Spleen (tissue), 11 donors: ENCODE measurements around the gene ST6GALNAC1. TPM values are rescaled to one million over a fixed set of nuclear protein-coding genes. Genes with fewer than 3 reads are reported as not detected.

Experiments used
- DNase-seq: peaks from one replicate; pipeline ENCODE4 v3.0.0-alpha.2; 2020
- H3K27ac ChIP-seq, 8 donors: fragments of 200-600 bp; sonication (generic) in 7 of 8; 1 replicate in 4 of 8; 2 replicates in 4 of 8; pipeline versions ENCODE4 v1.5.0 to v1.8.0; 2016 to 2021; ENCODE audit warnings: inconsistent platforms in 4 of 8, mild to moderate bottlenecking in 4 of 8, moderate library complexity in 1 of 8
- H3K27me3 ChIP-seq, 7 donors: fragments of 200-600 bp; sonication (generic) in 6 of 7; replicated peaks in 1 of 7; 1 replicate in 4 of 7; 2 replicates in 3 of 7; pipeline versions ENCODE4 v1.5.0 to v1.8.0; 2016 to 2021; ENCODE audit warnings: inconsistent platforms in 3 of 7, mild to moderate bottlenecking in 1 of 7
- H3K36me3 ChIP-seq, 6 donors: fragments of 200-600 bp; sonication (generic) in 5 of 6; 1 replicate in 4 of 6; 2 replicates in 2 of 6; pipeline versions ENCODE4 v1.5.0 to v1.8.0; 2016 to 2021; ENCODE audit warnings: inconsistent platforms in 2 of 6
- H3K4me1 ChIP-seq, 6 donors: fragments of 200-600 bp; sonication (generic) in 5 of 6; 1 replicate in 3 of 6; 2 replicates in 3 of 6; pipeline versions ENCODE4 v1.5.0 to v1.8.0; 2016 to 2021; ENCODE audit warnings: inconsistent platforms in 3 of 6
- H3K4me3 ChIP-seq, 8 donors: fragments of 200-600 bp; sonication (generic) in 7 of 8; 1 replicate in 4 of 8; 2 replicates in 4 of 8; pipeline versions ENCODE4 v1.5.0 to v1.8.0; 2016 to 2021; ENCODE audit warnings: inconsistent platforms in 4 of 8, mild to moderate bottlenecking in 4 of 8, moderate library complexity in 2 of 8
- H3K9me3 ChIP-seq, 8 donors: fragments of 200-600 bp; sonication (generic) in 7 of 8; 1 replicate in 4 of 8; 2 replicates in 4 of 8; pipeline versions ENCODE4 v1.5.0 to v1.8.0; 2016 to 2021; ENCODE audit warnings: inconsistent platforms in 4 of 8
- POLR2A ChIP-seq, 3 donors: fragments of 450-650 bp; IDR thresholded peaks; one replicate each; pipeline ENCODE4 v1.5.1; 2017; ENCODE audit warnings: antibody characterized with exemption in 3 of 3, mild to moderate bottlenecking in 1 of 3
- POLR2AphosphoS5 ChIP-seq, 3 donors: sonication (generic); formaldehyde crosslinking; IDR thresholded peaks; one replicate each; pipeline ENCODE4 v1.5.1; 2017; ENCODE audit warnings: antibody characterized with exemption in 3 of 3
- WGBS, 5 donors: extraction: QIAGEN DNeasy Blood & Tissue Kit in 3 of 5; methylation state at CpG; one replicate each; pipeline versions ENCODE4 v1.1.5 to v1.1.7; 2013 to 2018; 5-methylcytosine and 5-hydroxymethylcytosine counted together
- intact Hi-C: fragments of 100-400 bp; cut with DNase I; formaldehyde crosslinking; loops from one replicate; pipeline ENCODE4 v1.15.0; 2023; ENCODE audit warnings: low total_unique reads
- polyA plus RNA-seq, 3 donors: library from polyadenylated mRNA; stranded (reverse); fragments of 200-250 nt; gene quantifications; one replicate each; pipeline ENCODE4 v1.2.1, GENCODE V29; 2013
- total RNA-seq, 7 donors: library from RNA; depleted of rRNA in 3 of 7; stranded (reverse); fragments of >200 nt in 3 of 7; fragmentation: NEBNext Ultra II Directional in 4 of 7; extraction: Animal tissue kit (Norgen Biotek cat#: 25700) in 4 of 7; gene quantifications; one replicate each; pipeline versions ENCODE4 v1.1.0 to v1.2.1, GENCODE V29; 2016 to 2021
- TF ChIP-seq, protein P1 (sequence below), 11 experiments: fragments of 200-600 bp in 7 of 11; fragments of 450-650 bp in 4 of 11; sonication (generic) in 4 of 11; IDR thresholded peaks in 8 of 11; conservative IDR thresholded peaks in 3 of 11; 1 replicate in 7 of 11; 2 replicates in 4 of 11; pipeline versions ENCODE4 v1.4.0 to v1.8.0; 2016 to 2021; ENCODE audit warnings: antibody characterized with exemption in 11 of 11, inconsistent platforms in 4 of 11, mild to moderate bottlenecking in 1 of 11
- donor health status: healthy with polysubstance abuse.
- donor health status: DM: no; HTN: no; CAD: no; lungs with moderate emphysema.
- donor health status: DM: no; HTN: no; CAD: no.
- donor health status: Bipolar disorder and iron deficiency.
- donor health status: healthy.
- donor health status: DM: no; HTN: no; CAD: no.
- donor health status: DM: yes; HTN: yes; CAD: no.

Gene ST6GALNAC1
- total and polyA plus RNA-seq, 10 donors, result 2.3 to 25.3 (median 12.9) TPM

DNA sequence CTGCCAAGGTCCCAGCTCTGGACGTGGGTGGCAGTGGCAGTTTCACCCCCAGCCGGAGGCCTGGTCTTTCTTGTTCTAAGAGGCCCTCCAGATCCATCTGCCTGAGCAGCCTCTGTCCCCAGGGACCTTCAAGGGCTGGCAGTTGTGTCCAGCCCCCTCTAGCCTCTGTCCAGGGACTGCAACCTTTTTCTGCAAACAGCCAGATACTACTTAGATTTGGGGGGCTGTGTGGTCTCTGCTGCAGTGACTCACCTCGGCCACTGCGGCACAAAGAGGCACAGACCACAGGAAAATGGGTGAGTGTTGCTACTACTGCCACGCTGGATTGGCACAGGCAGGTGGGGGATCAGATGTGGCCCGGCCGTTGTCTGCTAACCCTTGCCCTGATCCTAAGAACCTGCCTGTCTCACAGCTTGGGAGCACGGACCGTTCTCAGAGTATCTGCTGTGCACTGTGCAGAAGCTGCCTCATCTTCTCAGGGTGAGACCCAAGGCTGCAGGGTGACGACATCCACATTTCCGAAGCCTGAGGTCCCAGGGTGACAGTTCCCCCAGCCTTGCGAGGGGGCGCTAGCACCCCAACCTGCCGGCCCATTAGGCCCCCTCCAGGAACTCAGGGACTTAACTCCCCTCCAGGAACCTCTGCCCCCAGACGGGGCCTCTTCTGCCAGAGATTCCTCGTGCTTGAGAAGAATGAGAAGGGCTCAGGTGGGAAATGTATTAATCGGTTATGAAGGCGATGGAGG, 39.6 kb upstream of the ST6GALNAC1 start:
- Histone ChIP-seq H3K4me3 (no peak overlapping the region), H3K4me1 (peaks cover 16 to 86% (median 47%) of the 10 kb centered on the region in 6 donors), H3K36me3 (peaks cover 0 to 54% (median 0%) of the 10 kb centered on the region in 6 donors), H3K9me3 (no peaks in the 10 kb centered on the region), H3K27ac (peak overlapping the region in 3 of 8 donors; percentile 15 to 55 (median 49)), H3K27me3 (no peaks in the 10 kb centered on the region)
- intact Hi-C loops, result no loop called here
- WGBS, 5 donors, result 69 to 80% (median 70%) methylated on average over 18 of the region's 18 CpGs
- TF ChIP-seq, protein P1, sequence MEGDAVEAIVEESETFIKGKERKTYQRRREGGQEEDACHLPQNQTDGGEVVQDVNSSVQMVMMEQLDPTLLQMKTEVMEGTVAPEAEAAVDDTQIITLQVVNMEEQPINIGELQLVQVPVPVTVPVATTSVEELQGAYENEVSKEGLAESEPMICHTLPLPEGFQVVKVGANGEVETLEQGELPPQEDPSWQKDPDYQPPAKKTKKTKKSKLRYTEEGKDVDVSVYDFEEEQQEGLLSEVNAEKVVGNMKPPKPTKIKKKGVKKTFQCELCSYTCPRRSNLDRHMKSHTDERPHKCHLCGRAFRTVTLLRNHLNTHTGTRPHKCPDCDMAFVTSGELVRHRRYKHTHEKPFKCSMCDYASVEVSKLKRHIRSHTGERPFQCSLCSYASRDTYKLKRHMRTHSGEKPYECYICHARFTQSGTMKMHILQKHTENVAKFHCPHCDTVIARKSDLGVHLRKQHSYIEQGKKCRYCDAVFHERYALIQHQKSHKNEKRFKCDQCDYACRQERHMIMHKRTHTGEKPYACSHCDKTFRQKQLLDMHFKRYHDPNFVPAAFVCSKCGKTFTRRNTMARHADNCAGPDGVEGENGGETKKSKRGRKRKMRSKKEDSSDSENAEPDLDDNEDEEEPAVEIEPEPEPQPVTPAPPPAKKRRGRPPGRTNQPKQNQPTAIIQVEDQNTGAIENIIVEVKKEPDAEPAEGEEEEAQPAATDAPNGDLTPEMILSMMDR (IDR thresholded peaks at IDR 0.05 in 8 of 11, conservative IDR thresholded peaks at IDR 0.05 in 3 of 11), result peak in 1 of 11 experiments; percentile 12
- TF ChIP-seq POLR2A (IDR thresholded peaks at IDR 0.05) (no peak), POLR2AphosphoS5 (IDR thresholded peaks at IDR 0.05) (no peak)
- DNase-seq, result peak; percentile 60

DNA sequence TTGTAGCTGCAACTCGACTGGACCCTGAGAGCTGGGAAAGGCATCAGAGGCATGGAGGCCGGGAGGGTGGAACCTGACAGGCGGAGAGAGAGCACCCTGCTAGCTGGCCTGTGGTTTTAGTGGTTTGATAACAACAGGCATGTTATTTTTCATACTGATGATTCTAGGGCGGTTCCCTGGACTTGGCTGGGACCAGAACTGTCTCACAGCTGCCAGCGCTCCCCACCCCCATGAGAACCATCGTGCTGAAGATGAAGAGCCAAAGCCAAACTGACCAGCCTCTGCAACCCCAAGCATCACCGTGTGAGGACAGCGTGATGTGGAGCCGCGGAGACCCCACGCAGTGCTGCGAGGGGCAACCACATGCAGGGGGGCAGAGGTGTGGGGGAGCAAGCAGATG, 38.7 kb upstream of the ST6GALNAC1 start:
- Histone ChIP-seq H3K9me3 (no peaks in the 10 kb centered on the region), H3K4me3 (no peak overlapping the region), H3K4me1 (peaks cover 16 to 85% (median 43%) of the 10 kb centered on the region in 6 donors), H3K27ac (peak overlapping the region in 5 of 8 donors; percentile 24 to 55 (median 49)), H3K27me3 (no peaks in the 10 kb centered on the region), H3K36me3 (peaks cover 0 to 54% (median 0%) of the 10 kb centered on the region in 6 donors)
- 79 to 90% (median 81%) methylated on average over 10 to 12 of the region's 12 CpGs for WGBS, 5 donors
- DNase-seq, result peak; percentile 56
- intact Hi-C loops, result no loop called here
- TF ChIP-seq POLR2A (IDR thresholded peaks at IDR 0.05), result no peak
- TF ChIP-seq, protein P1 (IDR thresholded peaks at IDR 0.05 in 8 of 11, conservative IDR thresholded peaks at IDR 0.05 in 3 of 11), result no peak
- TF ChIP-seq POLR2AphosphoS5 (IDR thresholded peaks at IDR 0.05), result peak in 1 of 3 donors; percentile 13

DNA sequence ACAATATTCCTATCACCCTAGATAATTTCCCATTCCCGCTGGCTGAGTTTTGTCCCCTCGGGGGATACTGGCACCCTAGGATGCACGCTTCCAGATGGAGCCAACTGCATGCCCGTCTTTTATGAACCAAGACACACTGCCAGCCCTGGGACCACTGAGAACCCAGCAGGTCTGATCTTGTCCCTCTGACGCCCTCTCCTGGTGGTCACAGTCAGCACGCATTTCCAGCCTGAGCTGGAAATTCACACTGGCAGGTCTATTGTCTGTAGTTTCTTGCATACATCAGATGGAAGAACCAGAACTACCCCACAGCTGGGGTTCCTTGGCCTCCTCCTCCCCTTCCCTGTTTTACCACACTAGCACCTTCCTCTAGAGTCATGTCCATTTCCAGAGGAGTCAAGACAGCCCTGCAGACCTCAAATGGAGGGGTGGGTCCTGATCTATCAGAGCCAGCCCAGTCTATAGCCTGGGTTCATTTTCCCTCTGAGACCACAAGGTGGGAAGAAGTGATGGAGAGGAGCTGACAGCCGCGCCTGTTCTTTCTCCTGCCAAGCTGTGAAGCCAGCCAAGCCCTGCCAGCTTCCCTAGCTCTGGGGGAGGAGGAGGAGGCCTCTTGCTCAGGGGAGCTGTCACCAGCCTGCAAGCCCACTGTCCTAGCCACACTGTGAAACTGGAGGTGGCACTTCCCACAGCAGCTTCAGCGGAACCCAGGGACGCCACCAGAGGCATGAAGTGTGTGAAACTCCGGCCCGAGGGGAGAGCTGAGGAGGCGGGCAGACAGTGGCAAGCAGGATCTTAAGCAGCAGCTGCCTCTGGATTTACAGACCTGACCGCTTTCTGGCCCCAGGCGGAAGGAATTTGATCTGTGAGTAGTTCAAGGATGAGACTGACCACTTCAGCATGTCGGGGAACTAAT, 37.9 kb upstream of the ST6GALNAC1 start:
- Histone ChIP-seq H3K27ac (peak overlapping the region in 6 of 8 donors; percentile 24 to 55 (median 50)), H3K4me1 (peaks cover 12 to 77% (median 37%) of the 10 kb centered on the region in 6 donors), H3K27me3 (no peaks in the 10 kb centered on the region), H3K36me3 (peaks cover 0 to 61% (median 0%) of the 10 kb centered on the region in 6 donors), H3K9me3 (no peaks in the 10 kb centered on the region), H3K4me3 (no peak overlapping the region)
- intact Hi-C loops, result no loop called here
- TF ChIP-seq, protein P1 (IDR thresholded peaks at IDR 0.05 in 8 of 11, conservative IDR thresholded peaks at IDR 0.05 in 3 of 11), result peak; percentile 46 to 85 (median 75)
- TF ChIP-seq POLR2A (IDR thresholded peaks at IDR 0.05) (no peak), POLR2AphosphoS5 (IDR thresholded peaks at IDR 0.05) (peak in 2 of 3 donors; percentile 23 to 51)
- DNase-seq, result peak; percentile 69
- WGBS, 5 donors, result 48 to 70% (median 62%) methylated on average over 12 to 16 of the region's 16 CpGs
